Prostate gland (tissue), 2 donors: ENCODE data around the gene KSR2.

Experiments
- CTCF ChIP-seq, 4 experiments: fragments of 200-600 bp in 2 of 4; fragments of 450-650 bp in 2 of 4; sonication (generic) in 2 of 4; IDR thresholded peaks; 1 replicate in 3 of 4; 2 replicates in 1 of 4; pipeline ENCODE4 v1.5.1; 2016 to 2019; ENCODE audit warnings: antibody characterized with exemption in 4 of 4, mild to moderate bottlenecking in 2 of 4, moderate library complexity in 2 of 4
- POLR2A ChIP-seq: fragments of 450-650 bp; IDR thresholded peaks from one replicate; pipeline ENCODE4 v1.6.1; 2016; ENCODE audit warnings: antibody characterized with exemption, mild to moderate bottlenecking
- POLR2AphosphoS5 ChIP-seq: sonication (generic); formaldehyde crosslinking; IDR thresholded peaks from one replicate; pipeline ENCODE4 v1.6.1; 2017; ENCODE audit warnings: antibody characterized with exemption

GRCh38 chr12:117986705-117987469 lies 18.1 kb upstream of the KSR2 start:
- TF ChIP-seq CTCF (IDR thresholded peaks at IDR 0.05) = no peak
- no peak for TF ChIP-seq POLR2A
- TF ChIP-seq POLR2AphosphoS5 = no peak
